ENCODE measurements around the gene DOP1B. TPM values are rescaled to one million over a fixed set of nuclear protein-coding genes. Genes with fewer than 3 reads are reported as not detected.
"Not testable (repeated sequence)": the region's sequence is repeated elsewhere in the genome, so short reads cannot be mapped to it uniquely, and the experiment has no call there.

DOP1B gene
- total RNA-seq, 1 donor from 2014 or later = 11.9 TPM

DNA sequence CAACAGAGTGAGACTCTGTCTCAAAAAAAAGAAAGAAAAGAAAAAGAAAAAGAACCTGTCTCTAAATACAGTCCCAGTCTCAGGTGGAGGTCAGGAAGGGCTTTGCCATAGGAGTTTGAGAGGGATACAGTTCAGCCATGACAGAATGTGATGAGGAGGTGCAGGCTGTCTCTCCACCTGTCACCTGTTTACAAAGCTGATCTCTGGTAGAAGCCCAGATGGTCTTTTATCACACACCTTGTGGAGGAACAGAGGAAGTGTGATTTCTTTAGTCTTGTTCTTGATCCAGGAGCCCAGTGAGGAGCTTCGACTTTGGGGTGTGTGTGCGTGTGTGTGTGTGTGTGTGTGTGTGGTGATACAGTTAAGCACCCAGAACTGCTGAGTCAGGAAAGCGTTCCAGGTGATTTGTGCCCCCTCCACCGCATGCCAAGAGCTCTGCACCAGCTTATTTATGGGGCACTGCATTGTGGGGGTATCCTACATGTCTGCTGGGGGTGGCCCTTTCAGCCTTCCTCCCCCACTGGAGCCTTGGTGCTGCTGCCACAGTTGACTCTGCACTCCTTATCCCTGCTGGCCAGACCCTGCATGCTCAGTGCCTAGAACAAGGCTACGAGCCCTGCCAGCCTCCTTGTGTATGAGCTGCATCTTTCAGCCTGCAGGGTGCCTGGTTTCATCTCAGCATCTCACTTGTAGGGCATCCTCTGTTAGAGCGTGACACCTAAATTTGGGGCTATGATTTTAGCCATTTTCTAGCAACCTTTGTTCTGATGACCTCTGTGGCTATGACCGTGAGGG lies 19.3 kb downstream of the DOP1B start:
- no peak for DNase-seq

DNA sequence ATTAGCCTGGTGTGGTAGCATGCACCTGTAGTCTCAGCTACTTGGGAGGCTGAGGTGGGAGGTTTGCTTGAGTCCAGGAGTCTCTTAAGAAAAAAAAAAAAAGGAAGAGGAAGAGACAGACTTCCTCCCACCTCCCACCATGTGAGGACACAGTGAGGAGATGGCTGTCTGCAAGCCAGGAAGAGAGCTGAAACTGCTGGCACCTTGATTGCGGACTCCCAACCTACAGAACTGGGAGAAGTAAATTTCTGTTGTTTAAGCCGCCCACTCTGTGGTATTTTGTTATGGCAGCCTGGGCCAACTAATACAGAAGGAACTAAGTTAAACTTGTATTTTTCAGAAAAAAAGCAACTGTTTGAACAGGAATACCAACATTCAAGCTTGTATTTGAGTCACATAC lies 21.7 kb downstream of the DOP1B start:
- no peak for DNase-seq

DNA sequence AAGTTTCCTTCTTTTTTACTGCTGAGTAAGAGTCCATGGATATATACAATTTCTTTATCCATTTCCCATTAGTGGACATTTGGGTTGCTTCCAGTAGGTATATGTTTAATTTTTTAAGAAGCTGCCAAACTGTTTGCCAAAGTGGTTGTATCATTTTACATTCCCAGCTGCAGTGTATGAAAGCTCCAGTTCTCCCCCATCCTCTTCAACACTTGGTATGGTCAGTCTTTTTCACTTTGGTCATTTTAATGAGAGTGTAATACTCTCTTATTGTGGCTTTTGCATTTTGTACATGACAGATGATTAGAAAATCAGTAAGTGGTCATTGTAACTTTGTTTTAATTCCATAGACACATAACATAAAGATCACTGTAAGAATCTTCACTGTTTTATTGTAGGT lies 22.5 kb downstream of the DOP1B start:
- DNase-seq = no peak

- DNase-seq = no peak
Observed at GRCh38 chr21:36180963-36181362, 24.3 kb downstream of the DOP1B start.

- DNase-seq = no peak
Observed at GRCh38 chr21:36183144-36183795, 26.6 kb downstream of the DOP1B start.

- no peak for DNase-seq
Observed at GRCh38 chr21:36184545-36184944, 27.9 kb downstream of the DOP1B start.

DNA sequence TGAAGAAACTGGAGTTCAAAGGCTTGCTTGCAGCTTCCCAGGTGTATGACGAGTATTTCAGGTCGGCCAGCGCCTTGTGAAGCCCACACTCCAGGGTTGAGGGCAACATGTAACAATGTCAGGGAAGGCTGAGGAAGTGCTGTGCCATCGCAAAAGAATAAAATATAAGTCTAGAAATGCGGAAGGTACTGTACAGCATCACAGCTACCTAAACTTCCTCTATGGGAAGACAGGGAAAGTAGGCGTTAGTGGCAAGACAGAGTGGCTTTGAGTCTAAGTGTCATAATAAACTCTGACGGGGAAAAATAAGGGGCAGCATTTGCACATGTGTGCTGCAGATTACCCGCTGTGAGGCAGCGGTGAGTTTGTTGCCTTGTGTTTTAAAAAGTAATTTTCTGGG lies 28.9 kb downstream of the DOP1B start:
- DNase-seq = no peak

GRCh38 chr21:36186081-36186480 lies 29.5 kb downstream of the DOP1B start:
- no peak for DNase-seq

- no peak for DNase-seq
Observed at GRCh38 chr21:36186506-36187399, 30.1 kb downstream of the DOP1B start.

DNA sequence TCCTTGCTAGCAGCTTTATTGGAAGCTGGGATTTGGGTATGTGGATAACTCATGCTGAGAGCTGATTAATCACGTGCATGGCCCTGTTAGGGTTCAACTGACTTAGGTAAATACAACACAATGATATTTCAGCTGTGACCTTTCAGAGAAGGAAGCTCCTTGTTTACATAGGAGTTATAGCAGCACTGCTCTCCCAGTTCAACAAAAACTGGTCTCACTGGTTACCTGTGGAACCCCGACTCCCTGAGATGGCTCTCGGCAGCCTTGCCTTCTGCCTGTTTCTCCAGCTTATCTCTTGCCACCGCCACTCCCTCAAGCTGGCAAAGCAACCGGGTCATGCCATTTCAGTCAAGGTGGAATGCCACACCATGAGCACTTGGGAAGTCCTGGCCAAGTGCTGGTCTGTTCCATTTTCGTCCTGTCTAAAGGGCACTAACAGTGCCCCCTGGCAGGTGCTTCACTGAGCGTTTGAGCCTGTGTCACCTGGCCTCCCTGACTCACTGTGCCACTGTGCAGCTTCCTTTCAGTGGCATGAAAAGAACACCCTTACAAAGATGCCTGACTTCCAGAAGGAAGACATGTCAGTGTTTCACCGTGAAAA lies 31.6 kb downstream of the DOP1B start:
- no peak for DNase-seq

DNA sequence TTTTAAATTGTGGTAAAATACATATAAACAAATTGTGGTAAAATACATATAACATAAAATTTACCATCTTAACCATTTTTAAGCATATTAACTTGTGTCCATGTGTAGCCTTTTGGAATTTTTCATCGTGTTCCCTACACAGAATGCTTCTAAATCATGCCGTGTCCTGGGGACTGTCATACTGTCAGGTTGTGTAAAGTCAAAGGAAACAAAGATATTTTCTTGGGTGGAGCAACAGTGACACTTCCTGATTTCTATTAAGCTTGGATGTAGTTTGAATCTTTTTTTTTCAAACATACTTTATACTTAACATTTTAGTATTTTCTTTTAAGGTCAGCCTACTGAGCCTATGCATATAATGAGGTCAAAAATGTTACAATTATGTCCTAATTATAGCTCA lies 32.3 kb downstream of the DOP1B start:
- no peak for DNase-seq

- DNase-seq = no peak
Observed at GRCh38 chr21:36190736-36191135, 34.1 kb downstream of the DOP1B start.

GRCh38 chr21:36193200-36193599 lies 36.6 kb downstream of the DOP1B start:
- DNase-seq = no peak

GRCh38 chr21:36194024-36194423 lies 37.4 kb downstream of the DOP1B start:
- DNase-seq = no peak

GRCh38 chr21:36195613-36196012 lies 39.0 kb downstream of the DOP1B start:
- DNase-seq = no peak

DNA sequence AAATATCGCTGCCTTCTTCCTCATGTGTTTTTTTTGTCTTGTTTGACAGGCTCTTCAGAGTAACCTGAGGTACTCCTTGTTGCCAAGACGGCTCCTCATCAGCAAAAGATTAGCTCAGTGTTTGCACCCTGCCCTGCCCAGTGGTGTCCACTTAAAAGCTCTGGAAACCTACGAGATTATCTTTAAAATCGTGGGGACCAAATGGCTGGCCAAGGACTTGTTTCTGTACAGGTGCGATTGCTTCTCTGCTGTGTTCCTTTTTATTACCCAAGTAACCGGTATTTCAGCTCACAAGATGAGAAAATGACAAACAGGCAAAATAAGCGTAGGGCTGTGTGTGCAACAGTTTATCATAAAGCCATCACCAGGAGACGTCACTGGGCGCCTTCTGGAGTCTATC lies 42.4 kb downstream of the DOP1B start:
- no peak for DNase-seq

- not testable (repeated sequence) for DNase-seq
Observed at GRCh38 chr21:36199575-36199974, 43.0 kb downstream of the DOP1B start.

DNA sequence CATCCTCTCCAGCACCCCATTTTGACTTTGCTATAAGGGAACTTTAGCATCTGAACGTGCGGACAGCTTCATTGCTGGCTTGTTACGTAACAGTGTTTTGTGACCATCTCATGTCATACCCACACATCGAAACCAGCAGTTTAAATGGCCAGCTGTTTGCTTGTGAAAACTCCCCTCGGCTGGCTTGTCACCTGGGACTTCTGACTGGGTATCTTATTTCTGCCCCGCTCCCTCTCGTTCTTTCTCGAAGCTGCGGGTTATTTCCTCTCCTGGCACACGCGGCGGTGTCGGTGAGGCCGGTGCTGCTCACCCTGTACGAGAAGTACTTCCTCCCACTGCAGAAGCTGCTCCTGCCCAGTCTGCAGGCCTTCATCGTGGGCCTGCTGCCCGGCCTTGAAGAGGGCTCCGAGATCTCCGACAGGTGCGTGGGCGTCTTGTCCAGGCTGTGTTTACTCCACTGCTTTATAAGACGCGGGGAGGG lies 43.5 kb downstream of the DOP1B start:
- DNase-seq = no peak

DNA sequence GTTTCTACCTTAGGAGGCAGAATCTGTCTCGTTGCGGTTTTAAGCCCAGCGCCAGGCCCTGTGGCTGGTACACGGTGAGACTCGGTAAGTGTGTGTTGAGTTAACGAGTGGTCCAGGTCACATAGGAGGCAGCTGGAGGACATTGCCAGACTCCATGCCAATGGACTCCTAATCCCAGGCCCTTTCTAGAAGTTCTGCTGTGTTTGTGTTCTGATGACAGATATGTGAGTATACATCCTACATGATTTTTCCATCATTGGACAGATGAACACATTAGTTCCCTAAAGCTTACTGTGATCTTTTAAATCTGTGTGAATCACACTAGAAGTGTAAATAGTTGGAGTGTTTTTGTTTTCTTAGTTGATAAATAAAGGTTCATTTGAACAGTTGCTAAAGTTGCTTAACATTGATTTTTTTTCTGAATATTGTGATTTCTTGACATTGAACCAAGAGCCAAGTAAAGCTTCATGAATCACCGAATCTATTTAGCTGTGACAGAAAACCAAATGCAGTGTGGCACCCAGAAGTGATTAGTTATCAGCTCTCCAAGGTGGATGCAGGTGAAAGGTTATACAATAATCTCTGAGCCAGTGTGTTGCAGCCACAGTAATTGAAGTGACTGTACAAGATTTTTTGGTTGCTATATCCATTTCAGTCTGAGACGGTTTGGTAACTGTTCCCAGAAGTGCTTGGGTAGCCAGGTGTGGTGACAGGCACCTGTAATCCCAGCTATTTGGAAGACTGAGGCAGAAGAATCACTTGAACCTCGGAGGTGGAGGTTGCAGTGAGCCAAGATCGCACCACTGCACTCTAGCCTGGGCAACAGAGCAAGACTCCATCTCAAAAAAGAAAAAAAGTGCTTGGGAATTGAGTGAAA lies 46.3 kb downstream of the DOP1B start:
- no peak for DNase-seq

DNA sequence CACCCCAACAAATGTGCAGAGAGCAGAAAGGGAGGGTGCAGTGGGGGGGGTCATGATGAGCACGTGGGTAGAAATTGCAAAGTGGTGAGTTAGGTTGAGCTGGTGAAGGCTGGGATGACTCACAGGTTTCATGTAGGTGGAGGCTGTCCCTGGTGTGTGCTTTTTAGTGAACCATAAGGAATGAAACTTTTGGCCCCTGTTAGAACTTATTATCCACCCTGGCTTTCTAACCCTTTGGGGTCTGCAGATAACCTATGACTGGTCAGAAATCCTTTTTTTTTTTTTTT lies 46.9 kb downstream of the DOP1B start:
- no peak for DNase-seq

- no peak for DNase-seq
Observed at GRCh38 chr21:36204980-36205379, 48.4 kb downstream of the DOP1B start.

DNA sequence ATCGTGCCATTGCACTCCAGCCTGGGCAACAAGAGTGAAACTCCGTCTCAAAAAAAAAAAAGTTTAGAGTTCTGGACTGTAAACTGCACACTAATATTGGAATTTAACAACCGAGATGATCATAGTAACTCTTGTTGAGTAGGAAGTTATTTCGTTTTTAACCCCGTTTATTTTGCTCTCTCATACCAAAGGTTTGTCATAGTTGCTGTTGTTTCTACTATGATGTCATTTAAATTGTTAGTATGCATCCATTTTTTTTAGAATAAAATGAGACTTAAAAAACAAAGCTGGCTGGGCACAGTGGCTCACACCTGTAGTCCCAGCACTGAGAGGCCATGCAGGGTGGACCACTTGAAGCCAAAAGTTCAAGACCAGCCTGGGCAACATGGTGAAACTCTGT lies 49.3 kb downstream of the DOP1B start:
- DNase-seq = no peak
